Measurements from ENCODE around the gene EP300.

GRCh38 chr22:41048791-41049717 is 43.3 kb upstream of the EP300 start:
- TF ChIP-seq POLR2A (IDR thresholded peaks at IDR 0.05) (no peak), CTCF (IDR thresholded peaks at IDR 0.05) (no peak)
